H9 (cell line): ENCODE results near the gene SSNA1. TPM values are rescaled to one million over a fixed set of nuclear protein-coding genes. Genes with fewer than 3 reads are reported as not detected.

Source experiments
- DNase-seq: peaks from one replicate; pipeline ENCODE4 v3.0.0-alpha.2; 2017
- H2AFZ ChIP-seq: one replicate; pipeline ENCODE4 v1.6.1; 2013; ENCODE audit warnings: mild to moderate bottlenecking, low read length, control low read depth, moderate library complexity
- H2AK5ac ChIP-seq: 2 replicates; pipeline ENCODE4 v1.6.1; 2013; ENCODE audit warnings: low read length, control low read depth, mixed read lengths; ENCODE audit not compliant: insufficient read length
- H2BK120ac ChIP-seq: one replicate; pipeline ENCODE4 v1.6.1; 2013; ENCODE audit warnings: low read depth, mild to moderate bottlenecking, low read length, control low read depth, inconsistent platforms; ENCODE audit not compliant: poor library complexity, severe bottlenecking
- H2BK12ac ChIP-seq: 2 replicates; pipeline ENCODE4 v1.6.1; 2013; ENCODE audit warnings: low read length, control low read depth, mixed read lengths, low read depth; ENCODE audit not compliant: insufficient read length
- H2BK15ac ChIP-seq: 2 replicates; pipeline ENCODE4 v1.6.1; 2013; ENCODE audit warnings: low read depth, low read length, control low read depth
- H2BK20ac ChIP-seq: one replicate; pipeline ENCODE4 v1.6.1; 2013; ENCODE audit warnings: low read depth, mild to moderate bottlenecking, low read length, control low read depth, inconsistent platforms; ENCODE audit not compliant: poor library complexity, severe bottlenecking
- H2BK5ac ChIP-seq: 2 replicates; pipeline ENCODE4 v1.6.1; 2013; ENCODE audit warnings: low read length, control low read depth, mixed read lengths; ENCODE audit not compliant: insufficient read length
- H3K14ac ChIP-seq: 2 replicates; pipeline ENCODE4 v1.6.1; 2013; ENCODE audit warnings: low read length, control low read depth; ENCODE audit not compliant: insufficient read depth
- H3K18ac ChIP-seq: 2 replicates; pipeline ENCODE4 v1.6.1; 2013; ENCODE audit warnings: low read depth, mild to moderate bottlenecking, mixed read lengths, low read length, control low read depth; ENCODE audit not compliant: insufficient read length
- H3K23ac ChIP-seq: 2 replicates; pipeline ENCODE4 v1.6.1; 2013; ENCODE audit warnings: low read length, control low read depth, mixed read lengths, low read depth; ENCODE audit not compliant: insufficient read length
- H3K23me2 ChIP-seq: 2 replicates; pipeline ENCODE4 v1.6.1; 2013; ENCODE audit warnings: low read depth, mild to moderate bottlenecking, mixed read lengths, low read length, control low read depth; ENCODE audit not compliant: insufficient read length, poor library complexity, severe bottlenecking
- H3K27ac ChIP-seq: 2 replicates; pipeline ENCODE4 v1.5.1; 2013; ENCODE audit warnings: low read length, control low read depth, mixed read lengths, low read depth; ENCODE audit not compliant: insufficient read length
- H3K27me3 ChIP-seq: 2 replicates; pipeline ENCODE4 v1.6.1; 2013; ENCODE audit warnings: low read length, control low read depth, inconsistent platforms; ENCODE audit not compliant: insufficient read depth
- H3K4ac ChIP-seq: 2 replicates; pipeline ENCODE4 v1.6.1; 2013; ENCODE audit warnings: low read depth, mild to moderate bottlenecking, control low read depth, inconsistent platforms, low read length, moderate library complexity
- H3K4me1 ChIP-seq: 2 replicates; pipeline ENCODE4 v1.6.1; 2013; ENCODE audit warnings: low read length, control low read depth, inconsistent platforms; ENCODE audit not compliant: insufficient read depth
- H3K4me2 ChIP-seq: 2 replicates; pipeline ENCODE4 v1.6.1; 2013; ENCODE audit warnings: low read length, control low read depth, mixed read lengths; ENCODE audit not compliant: insufficient read length, insufficient read depth
- H3K56ac ChIP-seq: 2 replicates; pipeline ENCODE4 v1.6.1; 2013; ENCODE audit warnings: low read depth, mild to moderate bottlenecking, mixed read lengths, low read length, control low read depth; ENCODE audit not compliant: insufficient read length
- H3K79me1 ChIP-seq: 2 replicates; pipeline ENCODE4 v1.6.1; 2013; ENCODE audit warnings: low read depth, mild to moderate bottlenecking, moderate library complexity, low read length, control low read depth, inconsistent platforms; ENCODE audit not compliant: insufficient read depth, poor library complexity, severe bottlenecking
- H3K79me2 ChIP-seq: 2 replicates; pipeline ENCODE4 v1.6.1; 2013; ENCODE audit warnings: low read length, control low read depth, inconsistent platforms; ENCODE audit not compliant: insufficient read depth
- H3K9ac ChIP-seq: 2 replicates; pipeline ENCODE4 v1.6.1; 2013; ENCODE audit warnings: low read length, control low read depth, mixed read lengths; ENCODE audit not compliant: insufficient read length; ENCODE audit errors: extremely low read depth
- H3K9me3 ChIP-seq: one replicate; pipeline ENCODE4 v1.6.1; 2013; ENCODE audit warnings: low read depth, low read length, inconsistent platforms; ENCODE audit not compliant: control insufficient read depth
- H3T11ph ChIP-seq: one replicate; pipeline ENCODE4 v1.6.1; 2013; ENCODE audit warnings: mild to moderate bottlenecking, low read length, control low read depth, inconsistent platforms
- H4K20me1 ChIP-seq: one replicate; pipeline ENCODE4 v1.6.1; 2013; ENCODE audit not compliant: control insufficient read depth, insufficient read length, insufficient read depth
- H4K5ac ChIP-seq: 2 replicates; pipeline ENCODE4 v1.6.1; 2013; ENCODE audit warnings: low read depth, mild to moderate bottlenecking, mixed read lengths, low read length, control low read depth; ENCODE audit not compliant: insufficient read length
- H4K8ac ChIP-seq: replicated peaks from 2 replicates; pipeline ENCODE4 v1.6.1; 2013; ENCODE audit warnings: low read length, control low read depth, mixed read lengths, low read depth; ENCODE audit not compliant: insufficient read length
- H4K91ac ChIP-seq: 2 replicates; pipeline ENCODE4 v1.6.1; 2013; ENCODE audit warnings: low read depth, mild to moderate bottlenecking, moderate library complexity, mixed read lengths, low read length, control low read depth; ENCODE audit not compliant: insufficient read length
- H3K27ac Mint-ChIP-seq, 3 experiments: 2 replicates in 2 of 3; 3 replicates in 1 of 3; pipeline ENCODE4 v1.8.0; 2020 to 2021; ENCODE audit warnings: mixed read lengths in 3 of 3, mild to moderate bottlenecking in 1 of 3, moderate library complexity in 1 of 3
- H3K27me3 Mint-ChIP-seq: 2 replicates; pipeline ENCODE4 v1.8.0; 2021; ENCODE audit warnings: low read depth, mild to moderate bottlenecking, moderate library complexity, mixed read lengths
- H3K36me3 Mint-ChIP-seq, 3 experiments: 2 replicates in 2 of 3; 3 replicates in 1 of 3; pipeline ENCODE4 v1.8.0; 2020 to 2021; ENCODE audit warnings: low read depth in 3 of 3, mixed read lengths in 3 of 3; ENCODE audit not compliant: insufficient read depth in 1 of 3
- H3K4me1 Mint-ChIP-seq, 2 experiments: 2 replicates each; pipeline ENCODE4 v1.8.0; 2020; ENCODE audit warnings: mixed read lengths in 2 of 2
- H3K4me3 Mint-ChIP-seq, 2 experiments: 2 replicates in 1 of 2; 3 replicates in 1 of 2; pipeline ENCODE4 v1.8.0; 2020 to 2021; ENCODE audit warnings: mild to moderate bottlenecking in 2 of 2, mixed read lengths in 2 of 2, moderate library complexity in 1 of 2
- H3K9me3 Mint-ChIP-seq, 2 experiments: 2 replicates in 1 of 2; 3 replicates in 1 of 2; pipeline ENCODE4 v1.8.0; 2020; ENCODE audit warnings: mild to moderate bottlenecking in 2 of 2, mixed read lengths in 2 of 2, moderate library complexity in 1 of 2
- WGBS: extraction: QIAGEN DNeasy Blood & Tissue Kit; methylation state at CpG from one replicate; pipeline ENCODE4 v1.1.7; 2013; ENCODE audit warnings: missing lambda C conversion rate, low lambda C conversion rate, mixed read lengths; ENCODE audit not compliant: insufficient read length; ENCODE audit errors: extremely low coverage; 5-methylcytosine and 5-hydroxymethylcytosine counted together
- total RNA-seq: library from RNA; stranded (reverse); gene quantifications from 2 replicates; pipeline ENCODE4 v1.2.1, GENCODE V29; 2021
- TF ChIP-seq, protein P1 (sequence below): fragments of 200-600 bp; sonication (generic); conservative IDR thresholded peaks from 3 replicates; pipeline ENCODE4 v1.8.0; 2021; ENCODE audit warnings: antibody characterized with exemption, mild to moderate bottlenecking

SSNA1 gene
- total RNA-seq, 1 experiment from 2014 or later = 69.2 TPM

- H3K18ac ChIP-seq = no peak overlapping the region
- TF ChIP-seq, protein P1, sequence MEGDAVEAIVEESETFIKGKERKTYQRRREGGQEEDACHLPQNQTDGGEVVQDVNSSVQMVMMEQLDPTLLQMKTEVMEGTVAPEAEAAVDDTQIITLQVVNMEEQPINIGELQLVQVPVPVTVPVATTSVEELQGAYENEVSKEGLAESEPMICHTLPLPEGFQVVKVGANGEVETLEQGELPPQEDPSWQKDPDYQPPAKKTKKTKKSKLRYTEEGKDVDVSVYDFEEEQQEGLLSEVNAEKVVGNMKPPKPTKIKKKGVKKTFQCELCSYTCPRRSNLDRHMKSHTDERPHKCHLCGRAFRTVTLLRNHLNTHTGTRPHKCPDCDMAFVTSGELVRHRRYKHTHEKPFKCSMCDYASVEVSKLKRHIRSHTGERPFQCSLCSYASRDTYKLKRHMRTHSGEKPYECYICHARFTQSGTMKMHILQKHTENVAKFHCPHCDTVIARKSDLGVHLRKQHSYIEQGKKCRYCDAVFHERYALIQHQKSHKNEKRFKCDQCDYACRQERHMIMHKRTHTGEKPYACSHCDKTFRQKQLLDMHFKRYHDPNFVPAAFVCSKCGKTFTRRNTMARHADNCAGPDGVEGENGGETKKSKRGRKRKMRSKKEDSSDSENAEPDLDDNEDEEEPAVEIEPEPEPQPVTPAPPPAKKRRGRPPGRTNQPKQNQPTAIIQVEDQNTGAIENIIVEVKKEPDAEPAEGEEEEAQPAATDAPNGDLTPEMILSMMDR = no peak
- no peak overlapping the region for H3K14ac ChIP-seq
- Mint-ChIP-seq H3K4me3 (0 out of 5 replicates have a peak overlapping the region, but pooled peaks of 1 of the 2 experiments have one; percentile 44), H3K27me3 (no peaks in the 10 kb centered on the region), H3K4me1 (peaks cover 4 to 8% of the 10 kb centered on the region in 2 experiments), H3K9me3 (no peaks in the 10 kb centered on the region), H3K36me3 (peaks cover 1 to 17% (median 2%) of the 10 kb centered on the region in 3 experiments; a peak in 3 of 7 replicates), H3K27ac (no peak overlapping the region; a peak in 1 of 7 replicates)
- no peak overlapping the region for H4K5ac ChIP-seq
- H3T11ph ChIP-seq = no peak overlapping the region
- H3K23me2 ChIP-seq = peaks cover 14% of the 10 kb centered on the region
- H3K79me1 ChIP-seq = no peaks in the 10 kb centered on the region
- H3K4me1 ChIP-seq = no peaks in the 10 kb centered on the region; the same call in 1 of the 2 replicates
- no peak overlapping the region for H4K8ac ChIP-seq
- no peak overlapping the region for H3K23ac ChIP-seq
- no peak overlapping the region for H3K27ac ChIP-seq
- no peak overlapping the region for H2BK20ac ChIP-seq
- DNase-seq = no peak
- H3K4ac ChIP-seq = no peak overlapping the region
- H2AFZ ChIP-seq = no peak overlapping the region
- no CpG with 5 or more reads among the region's 10 CpGs for WGBS
- H3K27me3 ChIP-seq = no peaks in the 10 kb centered on the region
- no peak overlapping the region for H4K91ac ChIP-seq
- no peak overlapping the region for H2BK15ac ChIP-seq
- H2BK120ac ChIP-seq = no peak overlapping the region
- H2BK12ac ChIP-seq = no peak overlapping the region
- no peaks in the 10 kb centered on the region for H3K9me3 ChIP-seq
- no peak overlapping the region for H3K4me2 ChIP-seq
- no peak overlapping the region for H3K9ac ChIP-seq
- no peak overlapping the region for H2AK5ac ChIP-seq
- H3K56ac ChIP-seq = no peak overlapping the region
- H4K20me1 ChIP-seq = no peaks in the 10 kb centered on the region
- H2BK5ac ChIP-seq = no peak overlapping the region
- H3K79me2 ChIP-seq = no peaks in the 10 kb centered on the region
Measured at GRCh38 chr9:137219757-137220316, 31.4 kb downstream of the SSNA1 start.
